Prostate gland (tissue), 2 donors: Measurements from ENCODE around the gene NKX2-2.

Source experiments
- CTCF ChIP-seq, 4 experiments: fragments of 200-600 bp in 2 of 4; fragments of 450-650 bp in 2 of 4; sonication (generic) in 2 of 4; IDR thresholded peaks; 1 replicate in 3 of 4; 2 replicates in 1 of 4; pipeline ENCODE4 v1.5.1; 2016 to 2019; ENCODE audit warnings: antibody characterized with exemption in 4 of 4, mild to moderate bottlenecking in 2 of 4, moderate library complexity in 2 of 4
- POLR2A ChIP-seq: fragments of 450-650 bp; IDR thresholded peaks from one replicate; pipeline ENCODE4 v1.6.1; 2016; ENCODE audit warnings: antibody characterized with exemption, mild to moderate bottlenecking
- POLR2AphosphoS5 ChIP-seq: sonication (generic); formaldehyde crosslinking; IDR thresholded peaks from one replicate; pipeline ENCODE4 v1.6.1; 2017; ENCODE audit warnings: antibody characterized with exemption

GRCh38 chr20:21559305-21559704, 45.4 kb upstream of the NKX2-2 start:
- TF ChIP-seq CTCF (IDR thresholded peaks at IDR 0.05) (no peak), POLR2A (no peak), POLR2AphosphoS5 (no peak)
